22Rv1 (cell line): ENCODE data around the gene DNASE2.

Experiments
- H3K27ac ChIP-seq: fragments of 450-650 bp; 2 replicates; pipeline ENCODE4 v1.5.1; 2017
- CTCF ChIP-seq: fragments of 450-650 bp; IDR thresholded peaks from 2 replicates; pipeline ENCODE4 v1.5.1; 2017; ENCODE audit warnings: mild to moderate bottlenecking
- ZFX ChIP-seq: fragments of 450-650 bp; IDR thresholded peaks from 2 replicates; pipeline ENCODE4 v1.6.1; 2017; ENCODE audit warnings: antibody characterized with exemption, borderline replicate concordance

DNASE2 gene

GRCh38 chr19:12913851-12914690 lies 32.8 kb upstream of the DNASE2 start:
- TF ChIP-seq CTCF (no peak), ZFX (no peak)
- peak overlapping the region; percentile 78 for H3K27ac ChIP-seq

- H3K27ac ChIP-seq: peak overlapping the region; percentile 78
- no peak for TF ChIP-seq ZFX
- TF ChIP-seq CTCF: no peak
Observed at GRCh38 chr19:12913011-12913561, 31.8 kb upstream of the DNASE2 start.

GRCh38 chr19:12912571-12912970 lies 31.3 kb upstream of the DNASE2 start:
- H3K27ac ChIP-seq: peak overlapping the region; percentile 78
- TF ChIP-seq CTCF: no peak

- H3K27ac ChIP-seq: no peak overlapping the region
- TF ChIP-seq CTCF (no peak), ZFX (no peak)
Observed at GRCh38 chr19:12907166-12907565, 25.9 kb upstream of the DNASE2 start.

- no peak overlapping the region for H3K27ac ChIP-seq
Observed at GRCh38 chr19:12899891-12900518, 18.8 kb upstream of the DNASE2 start.

GRCh38 chr19:12896460-12896859 lies 15.2 kb upstream of the DNASE2 start:
- H3K27ac ChIP-seq: no peak overlapping the region
- no peak for TF ChIP-seq CTCF
- TF ChIP-seq ZFX: no peak

More at GRCh38 chr19:12899891-12900518, 18.8 kb upstream of the DNASE2 start:
- TF ChIP-seq CTCF (no peak), ZFX (no peak)

GRCh38 chr19:12893582-12893981 lies 12.3 kb upstream of the DNASE2 start:
- TF ChIP-seq ZFX (no peak), CTCF (no peak)
- no peak overlapping the region for H3K27ac ChIP-seq
